GM23338 (cell line): ENCODE results near the gene HINT2. TPM values are rescaled to one million over a fixed set of nuclear protein-coding genes. Genes with fewer than 3 reads are reported as not detected.

Experiments used
- ATAC-seq: fragments of 200-7000 bp; cut with Tn5 transposase; 3 replicates; pipeline ENCODE4 v1.9.1; 2020
- DNase-seq: peaks from one replicate; pipeline ENCODE4 v3.0.0-alpha.2; 2015; ENCODE audit warnings: low spot score
- H2AFZ ChIP-seq: fragments of 200-600 bp; sonication (generic); 2 replicates; pipeline ENCODE4 v1.8.0; 2016; ENCODE audit warnings: antibody characterized with exemption, mild to moderate bottlenecking, moderate library complexity
- H3F3A ChIP-seq: fragments of 200-600 bp; sonication (generic); replicated peaks from 2 replicates; pipeline ENCODE4 v1.8.0; 2017; ENCODE audit warnings: antibody characterized with exemption, mixed run types, low read depth
- H3K27ac ChIP-seq: fragments of 200-600 bp; sonication (generic); 2 replicates; pipeline ENCODE4 v1.6.1; 2016; ENCODE audit warnings: low read depth
- H3K27me3 ChIP-seq: fragments of 200-600 bp; sonication (generic); 2 replicates; pipeline ENCODE4 v1.8.0; 2016; ENCODE audit warnings: mild to moderate bottlenecking, mixed run types, moderate library complexity; ENCODE audit not compliant: insufficient read depth
- H3K36me3 ChIP-seq: fragments of 200-600 bp; sonication (generic); 2 replicates; pipeline ENCODE4 v1.8.0; 2016; ENCODE audit warnings: mild to moderate bottlenecking; ENCODE audit not compliant: insufficient read depth
- H3K4me1 ChIP-seq: fragments of 200-600 bp; sonication (generic); 2 replicates; pipeline ENCODE4 v1.8.0; 2016; ENCODE audit warnings: mild to moderate bottlenecking, moderate library complexity; ENCODE audit not compliant: insufficient read depth
- H3K4me2 ChIP-seq: fragments of 200-600 bp; sonication (generic); 2 replicates; pipeline ENCODE4 v1.7.1; 2017; ENCODE audit warnings: mixed run types
- H3K4me3 ChIP-seq: fragments of 200-600 bp; sonication (generic); 2 replicates; pipeline ENCODE4 v1.6.1; 2016; ENCODE audit warnings: mixed run types
- H3K79me2 ChIP-seq: fragments of 200-600 bp; sonication (generic); replicated peaks from 2 replicates; pipeline ENCODE4 v1.8.0; 2017; ENCODE audit warnings: mild to moderate bottlenecking; ENCODE audit not compliant: insufficient read depth
- H3K9me2 ChIP-seq: fragments of 200-600 bp; sonication (generic); 2 replicates; pipeline ENCODE4 v1.8.0; 2017; ENCODE audit not compliant: insufficient read depth
- H4K20me1 ChIP-seq: fragments of 200-600 bp; sonication (generic); replicated peaks from 2 replicates; pipeline ENCODE4 v1.8.0; 2017; ENCODE audit warnings: mild to moderate bottlenecking; ENCODE audit not compliant: insufficient read depth
- H3K27ac Mint-ChIP-seq: 2 replicates; pipeline ENCODE4 v1.8.0; 2020; ENCODE audit warnings: inconsistent platforms, mild to moderate bottlenecking, moderate library complexity, mixed read lengths
- H3K27me3 Mint-ChIP-seq: 3 replicates; pipeline ENCODE4 v1.8.0; 2022; ENCODE audit warnings: low read depth, mild to moderate bottlenecking, moderate library complexity, mixed read lengths, inconsistent platforms; ENCODE audit not compliant: insufficient read depth, poor library complexity
- H3K36me3 Mint-ChIP-seq: 3 replicates; pipeline ENCODE4 v1.8.0; 2021; ENCODE audit warnings: low read depth, mild to moderate bottlenecking, inconsistent platforms, moderate library complexity, mixed read lengths
- H3K4me1 Mint-ChIP-seq: 3 replicates; pipeline ENCODE4 v1.8.0; 2020; ENCODE audit warnings: mild to moderate bottlenecking, inconsistent platforms, mixed read lengths
- H3K4me3 Mint-ChIP-seq: 3 replicates; pipeline ENCODE4 v1.8.0; 2021; ENCODE audit warnings: moderate library complexity, mild to moderate bottlenecking, inconsistent platforms, mixed read lengths
- H3K9me3 Mint-ChIP-seq: 3 replicates; pipeline ENCODE4 v1.8.0; 2020; ENCODE audit warnings: moderate library complexity, mild to moderate bottlenecking, inconsistent platforms, mixed read lengths
- ZNF331 ChIP-seq: fragments of 250-450 bp; sonication (Bioruptor Pico); IDR thresholded peaks from 2 replicates; pipeline ENCODE4 v1.5.0; 2020; ENCODE audit warnings: low read depth, mild to moderate bottlenecking, moderate library complexity
- polyA plus RNA-seq: library from polyadenylated mRNA; unstranded; fragments of >200 nt; fragmentation: Nextera tagmentation; extraction: Ambion mirVana; gene quantifications from 2 replicates; pipeline ENCODE4 v1.2.1, GENCODE V29; 2016
- total RNA-seq: library from RNA; depleted of rRNA; stranded (reverse); fragments of >200 nt; shearing (Covaris generic); gene quantifications from 2 replicates; pipeline ENCODE4 v1.2.3, GENCODE V29; 2014
- TF ChIP-seq, protein P1 (sequence below), 2 experiments: fragments of 200-600 bp in 1 of 2; sonication (generic) in 1 of 2; conservative IDR thresholded peaks; 2 replicates each; pipeline versions ENCODE4 v1.5.1 to v1.6.1; 2016 to 2017; ENCODE audit warnings: antibody characterized with exemption in 2 of 2, low read depth in 2 of 2, mild to moderate bottlenecking in 2 of 2, moderate library complexity in 1 of 2
- TF ChIP-seq, protein P2 (sequence below): fragments of 250-450 bp; sonication (Bioruptor Pico); IDR thresholded peaks from 2 replicates; pipeline ENCODE4 v1.5.0; 2020; ENCODE audit warnings: mild to moderate bottlenecking, moderate library complexity

HINT2 gene
- total and polyA plus RNA-seq, 2 experiments from 2014 or later = 20.9 to 69.9 TPM

DNA sequence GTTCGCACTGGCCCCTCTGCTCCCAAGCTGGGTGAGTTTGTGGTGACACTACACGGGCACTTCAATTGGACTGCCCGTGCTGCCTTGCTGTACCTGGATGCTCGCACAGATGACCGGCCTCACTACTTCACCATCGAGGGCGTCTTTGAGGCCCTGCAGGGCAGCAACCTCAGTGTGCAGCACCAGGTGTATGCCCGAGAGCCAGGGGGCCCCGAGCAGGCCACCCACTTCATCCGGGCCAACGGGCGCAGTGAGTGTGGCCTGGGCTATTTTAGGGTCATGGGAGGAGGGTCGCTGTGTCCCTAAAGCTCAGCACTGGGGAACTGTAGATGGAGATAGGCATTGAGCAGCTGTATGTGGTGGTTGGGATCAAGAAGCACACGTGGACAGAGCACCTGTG is 22.0 kb downstream of the HINT2 start (continued):
- TF ChIP-seq, protein P1, sequence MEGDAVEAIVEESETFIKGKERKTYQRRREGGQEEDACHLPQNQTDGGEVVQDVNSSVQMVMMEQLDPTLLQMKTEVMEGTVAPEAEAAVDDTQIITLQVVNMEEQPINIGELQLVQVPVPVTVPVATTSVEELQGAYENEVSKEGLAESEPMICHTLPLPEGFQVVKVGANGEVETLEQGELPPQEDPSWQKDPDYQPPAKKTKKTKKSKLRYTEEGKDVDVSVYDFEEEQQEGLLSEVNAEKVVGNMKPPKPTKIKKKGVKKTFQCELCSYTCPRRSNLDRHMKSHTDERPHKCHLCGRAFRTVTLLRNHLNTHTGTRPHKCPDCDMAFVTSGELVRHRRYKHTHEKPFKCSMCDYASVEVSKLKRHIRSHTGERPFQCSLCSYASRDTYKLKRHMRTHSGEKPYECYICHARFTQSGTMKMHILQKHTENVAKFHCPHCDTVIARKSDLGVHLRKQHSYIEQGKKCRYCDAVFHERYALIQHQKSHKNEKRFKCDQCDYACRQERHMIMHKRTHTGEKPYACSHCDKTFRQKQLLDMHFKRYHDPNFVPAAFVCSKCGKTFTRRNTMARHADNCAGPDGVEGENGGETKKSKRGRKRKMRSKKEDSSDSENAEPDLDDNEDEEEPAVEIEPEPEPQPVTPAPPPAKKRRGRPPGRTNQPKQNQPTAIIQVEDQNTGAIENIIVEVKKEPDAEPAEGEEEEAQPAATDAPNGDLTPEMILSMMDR (conservative IDR thresholded peaks at IDR 0.05; ENCODE audit: low read depth in 2 of 2) = no peak
- no peak for TF ChIP-seq ZNF331 (CRISPR knock-in tag)

DNA sequence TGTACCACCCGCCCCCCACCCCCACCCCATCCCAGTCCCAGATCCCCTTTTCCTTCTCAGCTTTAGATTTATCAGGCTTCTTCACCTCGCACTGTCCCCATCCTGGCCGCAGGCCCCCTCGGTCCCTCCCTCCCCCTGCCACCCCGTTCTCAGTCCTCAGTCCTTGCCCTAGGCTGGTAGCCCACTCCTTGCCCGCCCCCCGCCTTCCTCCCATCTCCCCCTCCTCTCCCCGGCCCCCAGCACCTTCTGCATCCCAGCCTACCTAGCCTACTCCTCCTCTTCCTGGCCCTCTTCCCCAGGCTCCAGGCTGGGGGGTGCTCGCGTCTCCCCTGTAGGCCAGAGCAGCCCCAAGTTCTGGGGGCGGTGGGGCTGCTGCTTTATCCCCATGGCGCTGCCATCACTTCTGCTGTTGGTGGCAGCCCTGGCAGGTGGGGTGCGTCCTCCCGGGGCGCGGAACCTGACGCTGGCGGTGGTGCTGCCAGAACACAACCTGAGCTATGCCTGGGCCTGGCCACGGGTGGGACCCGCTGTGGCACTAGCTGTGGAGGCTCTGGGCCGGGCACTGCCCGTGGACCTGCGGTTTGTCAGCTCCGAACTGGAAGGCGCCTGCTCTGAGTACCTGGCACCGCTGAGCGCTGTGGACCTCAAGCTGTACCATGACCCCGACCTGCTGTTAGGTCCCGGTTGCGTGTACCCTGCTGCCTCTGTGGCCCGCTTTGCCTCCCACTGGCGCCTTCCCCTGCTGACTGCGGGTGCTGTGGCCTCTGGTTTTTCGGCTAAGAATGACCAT is 22.6 kb downstream of the HINT2 start:
- H3K36me3 ChIP-seq = 0 out of 2 replicates have a peak, but pooled peaks cover 3% of the 10 kb centered on the region
- Mint-ChIP-seq H3K9me3 (no peaks in the 10 kb centered on the region), H3K4me1 (peaks cover 23% of the 10 kb centered on the region), H3K36me3 (peaks cover 5% of the 10 kb centered on the region; the same call in 1 of the 3 replicates), H3K27me3 (peaks cover 14% of the 10 kb centered on the region), H3K4me3 (peak overlapping the region; percentile 65), H3K27ac (no peak overlapping the region)
- H3K4me3 ChIP-seq = peak overlapping the region; percentile 61
- peak overlapping the region; percentile 76 for H3K4me2 ChIP-seq
- DNase-seq (no peak), ATAC-seq (peak; percentile 2)
- H3K27ac ChIP-seq = no peak overlapping the region
- H4K20me1 ChIP-seq = no peaks in the 10 kb centered on the region; the same call in 1 of the 2 replicates
- no peaks in the 10 kb centered on the region for H3K9me2 ChIP-seq
- no peaks in the 10 kb centered on the region for H3K79me2 ChIP-seq
- no peak overlapping the region for H2AFZ ChIP-seq
- TF ChIP-seq, protein P2, sequence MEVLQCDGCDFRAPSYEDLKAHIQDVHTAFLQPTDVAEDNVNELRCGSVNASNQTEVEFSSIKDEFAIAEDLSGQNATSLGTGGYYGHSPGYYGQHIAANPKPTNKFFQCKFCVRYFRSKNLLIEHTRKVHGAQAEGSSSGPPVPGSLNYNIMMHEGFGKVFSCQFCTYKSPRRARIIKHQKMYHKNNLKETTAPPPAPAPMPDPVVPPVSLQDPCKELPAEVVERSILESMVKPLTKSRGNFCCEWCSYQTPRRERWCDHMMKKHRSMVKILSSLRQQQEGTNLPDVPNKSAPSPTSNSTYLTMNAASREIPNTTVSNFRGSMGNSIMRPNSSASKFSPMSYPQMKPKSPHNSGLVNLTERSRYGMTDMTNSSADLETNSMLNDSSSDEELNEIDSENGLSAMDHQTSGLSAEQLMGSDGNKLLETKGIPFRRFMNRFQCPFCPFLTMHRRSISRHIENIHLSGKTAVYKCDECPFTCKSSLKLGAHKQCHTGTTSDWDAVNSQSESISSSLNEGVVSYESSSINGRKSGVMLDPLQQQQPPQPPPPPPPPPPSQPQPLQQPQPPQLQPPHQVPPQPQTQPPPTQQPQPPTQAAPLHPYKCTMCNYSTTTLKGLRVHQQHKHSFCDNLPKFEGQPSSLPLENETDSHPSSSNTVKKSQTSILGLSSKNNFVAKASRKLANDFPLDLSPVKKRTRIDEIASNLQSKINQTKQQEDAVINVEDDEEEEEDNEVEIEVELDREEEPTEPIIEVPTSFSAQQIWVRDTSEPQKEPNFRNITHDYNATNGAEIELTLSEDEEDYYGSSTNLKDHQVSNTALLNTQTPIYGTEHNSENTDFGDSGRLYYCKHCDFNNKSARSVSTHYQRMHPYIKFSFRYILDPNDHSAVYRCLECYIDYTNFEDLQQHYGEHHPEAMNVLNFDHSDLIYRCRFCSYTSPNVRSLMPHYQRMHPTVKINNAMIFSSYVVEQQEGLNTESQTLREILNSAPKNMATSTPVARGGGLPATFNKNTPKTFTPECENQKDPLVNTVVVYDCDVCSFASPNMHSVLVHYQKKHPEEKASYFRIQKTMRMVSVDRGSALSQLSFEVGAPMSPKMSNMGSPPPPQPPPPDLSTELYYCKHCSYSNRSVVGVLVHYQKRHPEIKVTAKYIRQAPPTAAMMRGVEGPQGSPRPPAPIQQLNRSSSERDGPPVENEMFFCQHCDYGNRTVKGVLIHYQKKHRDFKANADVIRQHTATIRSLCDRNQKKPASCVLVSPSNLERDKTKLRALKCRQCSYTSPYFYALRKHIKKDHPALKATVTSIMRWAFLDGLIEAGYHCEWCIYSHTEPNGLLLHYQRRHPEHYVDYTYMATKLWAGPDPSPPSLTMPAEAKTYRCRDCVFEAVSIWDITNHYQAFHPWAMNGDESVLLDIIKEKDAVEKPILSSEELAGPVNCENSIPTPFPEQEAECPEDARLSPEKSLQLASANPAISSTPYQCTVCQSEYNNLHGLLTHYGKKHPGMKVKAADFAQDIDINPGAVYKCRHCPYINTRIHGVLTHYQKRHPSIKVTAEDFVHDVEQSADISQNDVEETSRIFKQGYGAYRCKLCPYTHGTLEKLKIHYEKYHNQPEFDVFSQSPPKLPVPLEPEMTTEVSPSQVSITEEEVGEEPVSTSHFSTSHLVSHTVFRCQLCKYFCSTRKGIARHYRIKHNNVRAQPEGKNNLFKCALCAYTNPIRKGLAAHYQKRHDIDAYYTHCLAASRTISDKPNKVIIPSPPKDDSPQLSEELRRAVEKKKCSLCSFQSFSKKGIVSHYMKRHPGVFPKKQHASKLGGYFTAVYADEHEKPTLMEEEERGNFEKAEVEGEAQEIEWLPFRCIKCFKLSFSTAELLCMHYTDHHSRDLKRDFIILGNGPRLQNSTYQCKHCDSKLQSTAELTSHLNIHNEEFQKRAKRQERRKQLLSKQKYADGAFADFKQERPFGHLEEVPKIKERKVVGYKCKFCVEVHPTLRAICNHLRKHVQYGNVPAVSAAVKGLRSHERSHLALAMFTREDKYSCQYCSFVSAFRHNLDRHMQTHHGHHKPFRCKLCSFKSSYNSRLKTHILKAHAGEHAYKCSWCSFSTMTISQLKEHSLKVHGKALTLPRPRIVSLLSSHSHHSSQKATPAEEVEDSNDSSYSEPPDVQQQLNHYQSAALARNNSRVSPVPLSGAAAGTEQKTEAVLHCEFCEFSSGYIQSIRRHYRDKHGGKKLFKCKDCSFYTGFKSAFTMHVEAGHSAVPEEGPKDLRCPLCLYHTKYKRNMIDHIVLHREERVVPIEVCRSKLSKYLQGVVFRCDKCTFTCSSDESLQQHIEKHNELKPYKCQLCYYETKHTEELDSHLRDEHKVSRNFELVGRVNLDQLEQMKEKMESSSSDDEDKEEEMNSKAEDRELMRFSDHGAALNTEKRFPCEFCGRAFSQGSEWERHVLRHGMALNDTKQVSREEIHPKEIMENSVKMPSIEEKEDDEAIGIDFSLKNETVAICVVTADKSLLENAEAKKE (CRISPR knock-in tag) = no peak
- H3F3A ChIP-seq = 0 out of 2 replicates have a peak, but pooled peaks cover 3% of the 10 kb centered on the region
- peaks cover 7% of the 10 kb centered on the region; the same call in 1 of the 2 replicates for H3K27me3 ChIP-seq
- H3K4me1 ChIP-seq = peaks cover 15% of the 10 kb centered on the region
